ENCODE measurements around the gene ALKBH2.
A peak's percentile ranks its signal among the peaks of the same experiment; 100 is the strongest.

ALKBH2 gene

DNA sequence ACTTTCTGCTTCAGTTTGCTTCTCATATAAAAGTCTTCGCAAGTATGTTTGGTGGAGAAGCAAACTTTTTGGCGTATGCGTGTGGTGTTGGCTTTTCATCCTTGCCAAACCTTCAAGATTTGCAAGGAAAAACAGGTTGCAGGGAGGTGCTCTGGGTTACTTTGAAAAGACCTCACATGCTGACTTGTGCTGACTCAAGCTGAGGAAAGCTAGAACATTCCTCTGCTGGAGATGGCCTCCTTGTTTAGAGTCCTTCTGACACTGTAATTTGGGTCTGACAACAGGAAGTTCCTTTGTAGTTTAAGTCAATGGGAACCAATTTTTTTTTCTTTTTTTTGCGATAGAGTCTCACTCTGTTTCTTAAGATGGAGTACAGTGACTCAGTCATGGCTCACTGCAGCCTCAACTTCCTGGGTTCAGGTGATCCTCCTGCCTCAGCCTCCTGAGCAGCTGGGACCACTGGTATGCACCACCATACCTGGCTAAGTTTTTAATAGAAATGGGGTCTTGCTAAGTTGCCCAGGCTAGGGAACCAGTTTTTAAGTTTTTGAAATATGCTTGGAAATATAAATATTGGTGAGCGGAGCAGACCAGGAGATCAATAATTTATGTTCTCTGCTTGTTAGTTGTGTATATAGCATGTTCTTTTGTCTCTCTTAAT, 20.5 kb upstream of the ALKBH2 start:
- DNase-seq = no peak

- no peak for DNase-seq
These were observed 19.6 kb upstream of the ALKBH2 start for GRCh38 chr12:109112720-109113465.

- DNase-seq = peak; percentile 74
These were observed 17.8 kb upstream of the ALKBH2 start for GRCh38 chr12:109110988-109111495.

GRCh38 chr12:109109746-109110350, 16.6 kb upstream of the ALKBH2 start:
- no peak for DNase-seq

DNA sequence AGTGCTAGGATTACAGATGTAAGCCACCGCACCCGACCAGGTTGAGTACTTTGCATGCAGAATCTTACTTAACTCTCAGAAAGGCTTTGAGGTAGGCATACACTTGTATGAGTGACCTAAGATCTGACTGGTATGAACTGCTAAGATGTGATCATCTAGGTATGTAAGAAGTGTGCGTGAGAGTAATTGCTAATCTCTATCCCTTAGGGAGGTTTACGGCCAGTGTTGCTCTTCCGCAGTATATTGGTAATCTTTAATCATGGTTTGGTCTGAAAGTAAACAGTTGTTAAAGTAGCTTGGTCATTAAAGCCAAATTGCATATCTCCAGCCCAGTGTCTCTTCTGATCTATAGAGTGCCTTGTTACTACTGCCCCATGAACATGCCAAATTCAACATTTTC, 11.9 kb upstream of the ALKBH2 start:
- DNase-seq = no peak

GRCh38 chr12:109102491-109102890, 9.2 kb upstream of the ALKBH2 start:
- DNase-seq = no peak

- no peak for DNase-seq
These were observed 7.5 kb upstream of the ALKBH2 start for GRCh38 chr12:109100741-109101140.

- no peak for DNase-seq
These were observed 6.3 kb upstream of the ALKBH2 start for GRCh38 chr12:109099431-109100020.

DNA sequence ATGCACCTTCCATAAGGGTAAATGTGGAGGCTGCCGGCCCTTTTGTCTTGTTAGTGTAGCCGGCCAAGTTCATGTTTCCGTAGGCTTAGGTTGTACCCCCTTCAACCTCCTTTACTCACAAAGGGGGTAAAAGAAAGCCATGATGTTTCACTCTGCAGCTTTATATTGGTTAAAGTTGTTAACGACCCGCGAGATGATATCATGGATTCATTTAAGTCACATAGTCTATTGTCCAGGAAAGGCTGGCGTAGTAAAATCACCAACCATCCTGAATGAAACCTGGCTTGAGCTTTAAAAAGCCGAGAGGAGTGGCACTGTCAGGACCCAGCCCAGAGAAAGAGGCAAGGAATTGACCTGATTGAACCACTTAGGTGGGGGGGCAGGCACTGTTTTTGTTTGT, 5.4 kb upstream of the ALKBH2 start:
- DNase-seq = no peak

DNA sequence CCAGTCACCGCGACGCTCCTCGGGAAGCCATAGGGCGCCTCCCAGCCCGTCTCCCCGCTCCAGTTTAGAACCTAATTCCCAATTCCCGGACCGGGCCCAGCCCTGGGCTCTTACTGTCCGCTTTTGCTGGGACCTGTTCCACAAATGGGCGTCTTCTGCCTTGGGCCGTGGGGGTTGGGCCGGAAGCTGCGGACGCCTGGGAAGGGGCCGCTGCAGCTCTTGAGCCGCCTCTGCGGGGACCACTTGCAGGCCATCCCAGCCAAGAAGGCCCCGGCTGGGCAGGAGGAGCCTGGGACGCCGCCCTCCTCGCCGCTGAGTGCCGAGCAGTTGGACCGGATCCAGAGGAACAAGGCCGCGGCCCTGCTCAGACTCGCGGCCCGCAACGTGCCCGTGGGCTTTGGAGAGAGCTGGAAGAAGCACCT, 4.9 kb upstream of the ALKBH2 start:
- peak; percentile 54 for DNase-seq

- peak; percentile 98 for DNase-seq
These were observed 4.3 kb upstream of the ALKBH2 start, which contains the start of gene UNG for GRCh38 chr12:109097435-109098182. UNG (plus strand) TSS chr12:109097597; CDS start chr12:109097680, 83 bp downstream.

DNA sequence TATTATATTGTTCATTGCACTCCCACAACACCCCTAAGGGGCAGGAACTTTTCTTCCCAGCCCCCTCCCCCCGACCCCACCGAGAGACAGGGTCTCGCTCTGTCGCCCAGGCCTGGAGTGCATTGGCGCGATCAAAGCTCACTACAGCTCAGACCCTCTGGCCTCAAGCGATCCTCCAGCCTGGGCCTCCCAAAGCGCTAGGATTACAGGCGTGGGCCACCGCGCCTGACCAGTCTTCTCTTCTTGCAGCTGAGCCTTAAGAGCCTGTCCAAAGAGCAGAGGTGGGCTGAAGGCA, 3.8 kb upstream of the ALKBH2 start:
- no peak for DNase-seq

DNA sequence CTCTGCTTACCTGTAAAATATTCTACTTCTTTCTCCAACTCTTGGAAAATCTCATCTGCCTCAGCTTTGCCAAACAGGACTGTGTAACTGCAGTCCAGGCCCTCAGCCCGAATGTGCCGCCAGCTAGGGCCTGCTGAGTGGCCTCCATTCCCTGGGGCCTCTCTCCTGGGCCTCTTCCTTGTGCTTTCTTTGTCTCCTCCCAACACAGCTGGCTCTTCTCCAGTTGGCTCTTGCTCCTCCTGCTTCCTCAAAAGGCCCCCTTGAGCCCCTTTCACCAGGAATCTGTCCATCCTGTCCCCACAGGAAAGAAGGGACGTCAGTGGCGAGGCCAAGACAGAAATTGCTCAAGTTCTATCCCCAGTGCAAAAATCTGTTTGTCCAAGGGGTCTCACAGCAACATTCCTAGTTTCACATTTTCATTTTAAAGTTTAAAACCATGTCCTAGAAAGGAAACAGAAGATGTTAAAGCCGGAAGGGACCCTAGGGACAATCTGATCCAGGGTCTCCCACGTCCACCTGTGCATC, 713 bp downstream of the ALKBH2 start:
- DNase-seq = no peak

DNA sequence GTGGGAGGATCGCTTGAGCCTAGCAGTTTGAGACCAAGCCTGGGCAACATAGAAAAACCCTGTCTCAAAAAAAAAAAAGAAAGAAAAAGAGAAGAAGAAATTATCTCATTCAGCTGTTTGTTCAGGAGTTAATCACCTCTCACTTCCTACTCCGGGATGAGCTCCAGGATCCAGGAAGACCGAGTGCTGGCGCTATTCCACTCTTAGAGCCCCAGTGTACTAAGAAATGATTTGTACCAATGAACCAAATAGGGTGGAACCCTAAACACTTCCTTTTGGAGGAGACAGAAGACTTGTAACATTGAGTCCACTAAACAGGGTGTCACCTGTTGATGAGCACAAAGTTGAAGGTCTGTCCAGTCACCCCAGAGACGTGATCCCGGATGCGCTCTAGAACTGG, 3.6 kb downstream of the ALKBH2 start:
- DNase-seq = no peak

GRCh38 chr12:109088818-109089217, 4.5 kb downstream of the ALKBH2 start:
- no peak for DNase-seq

- no peak for DNase-seq
These were observed 6.0 kb downstream of the ALKBH2 start for GRCh38 chr12:109087250-109087649.

- no peak for DNase-seq
These were observed 7.7 kb downstream of the ALKBH2 start for GRCh38 chr12:109085590-109085989.

GRCh38 chr12:109084425-109084824, 8.8 kb downstream of the ALKBH2 start:
- no peak for DNase-seq

GRCh38 chr12:109082751-109083150, 10.5 kb downstream of the ALKBH2 start:
- DNase-seq = no peak

DNA sequence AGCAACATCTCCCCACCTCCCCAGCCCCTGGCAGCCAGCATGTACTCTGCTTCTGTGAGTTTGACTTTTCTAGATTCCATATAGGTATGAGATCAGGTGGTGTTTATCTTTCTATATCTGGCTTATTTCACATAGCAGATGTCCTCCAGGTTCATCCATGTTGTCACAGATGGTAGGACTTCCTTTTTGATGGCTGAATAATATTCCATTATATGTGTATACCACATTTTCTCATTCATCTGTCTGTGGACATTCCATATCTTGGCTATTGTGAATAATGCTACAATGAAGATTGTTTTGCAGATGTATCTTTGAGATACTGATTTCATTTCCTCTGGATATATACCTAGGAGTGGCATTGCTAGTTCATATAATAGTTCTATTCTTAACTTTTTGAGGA, 18.4 kb downstream of the ALKBH2 start:
- no peak for DNase-seq

GRCh38 chr12:109069307-109070271, 23.7 kb downstream of the ALKBH2 start:
- no peak for DNase-seq

GRCh38 chr12:109065853-109066193, 27.4 kb downstream of the ALKBH2 start:
- no peak for DNase-seq
